Epithelial cell of esophagus (primary cell): ENCODE data around the gene CIBAR2.

ENCODE experiments used
- DNase-seq: peaks from one replicate; pipeline ENCODE4 v3.0.0; 2010; ENCODE audit warnings: low read depth
- H3K4me3 ChIP-seq: 2 replicates; pipeline ENCODE4 v1.5.1; 2011; ENCODE audit warnings: mild to moderate bottlenecking, low read length, control low read depth
- CTCF ChIP-seq: IDR thresholded peaks from 2 replicates; pipeline ENCODE4 v1.5.1; 2011; ENCODE audit warnings: low read depth, mild to moderate bottlenecking, low read length, control low read depth, inconsistent platforms; ENCODE audit not compliant: insufficient read depth; ENCODE audit errors: missing control alignments

Gene CIBAR2

GRCh38 chr16:85145188-85145587 lies 32.9 kb upstream of the CIBAR2 start:
- no peak overlapping the region for H3K4me3 ChIP-seq
- TF ChIP-seq CTCF = no peak
- no peak for DNase-seq

- no peak for DNase-seq
- no peak for TF ChIP-seq CTCF
These were observed 32.0 kb upstream of the CIBAR2 start for GRCh38 chr16:85144026-85144915.

GRCh38 chr16:85142771-85143211 lies 30.5 kb upstream of the CIBAR2 start:
- TF ChIP-seq CTCF = no peak

More at GRCh38 chr16:85144026-85144915, 32.0 kb upstream of the CIBAR2 start:
- no peak overlapping the region for H3K4me3 ChIP-seq

GRCh38 chr16:85142129-85142513 lies 29.8 kb upstream of the CIBAR2 start:
- no peak for DNase-seq
- no peak overlapping the region for H3K4me3 ChIP-seq
- TF ChIP-seq CTCF = no peak

More at GRCh38 chr16:85142771-85143211, 30.5 kb upstream of the CIBAR2 start:
- no peak for DNase-seq
- no peak overlapping the region for H3K4me3 ChIP-seq

- DNase-seq = no peak
- H3K4me3 ChIP-seq = no peak overlapping the region
- TF ChIP-seq CTCF = no peak
These were observed 29.3 kb upstream of the CIBAR2 start for GRCh38 chr16:85141491-85142128.

- no peak for TF ChIP-seq CTCF
- no peak for DNase-seq
- H3K4me3 ChIP-seq = no peak overlapping the region
These were observed 28.3 kb upstream of the CIBAR2 start for GRCh38 chr16:85140455-85141012.
